Loucy (cell line): ENCODE data around the gene KRT39.

ENCODE experiments used
- H2AFZ ChIP-seq: fragments of 200-600 bp; sonication (generic); 2 replicates; pipeline ENCODE4 v1.6.0; 2016; ENCODE audit warnings: antibody characterized with exemption, mild to moderate bottlenecking, low read length, moderate library complexity
- H3F3A ChIP-seq: fragments of 200-600 bp; 2 replicates; pipeline ENCODE4 v1.6.0; 2016; ENCODE audit warnings: antibody characterized with exemption, low read depth, mild to moderate bottlenecking
- H3K27me3 ChIP-seq: fragments of 200-600 bp; sonication (generic); 2 replicates; pipeline ENCODE4 v1.6.1; 2014; ENCODE audit warnings: low read length, mild to moderate bottlenecking; ENCODE audit not compliant: insufficient read depth, poor library complexity, severe bottlenecking
- H3K36me3 ChIP-seq: fragments of 200-600 bp; sonication (generic); 2 replicates; pipeline ENCODE4 v1.6.1; 2016; ENCODE audit warnings: low read length; ENCODE audit not compliant: insufficient read depth
- H3K4me1 ChIP-seq: fragments of 200-600 bp; sonication (generic); 2 replicates; pipeline ENCODE4 v1.5.1; 2014; ENCODE audit warnings: low read length, mild to moderate bottlenecking; ENCODE audit not compliant: insufficient read depth, poor library complexity, severe bottlenecking
- H3K4me2 ChIP-seq: fragments of 200-600 bp; sonication (generic); 2 replicates; pipeline ENCODE4 v1.6.0; 2014; ENCODE audit warnings: antibody characterized with exemption, low read length, low read depth, mild to moderate bottlenecking; ENCODE audit not compliant: poor library complexity, severe bottlenecking
- H3K4me3 ChIP-seq: fragments of 200-600 bp; sonication (generic); 2 replicates; pipeline ENCODE4 v1.5.1; 2014; ENCODE audit warnings: low read length, mild to moderate bottlenecking, mixed read lengths; ENCODE audit not compliant: poor library complexity, severe bottlenecking
- H3K79me2 ChIP-seq: fragments of 200-600 bp; sonication (generic); 2 replicates; pipeline ENCODE4 v1.6.1; 2014; ENCODE audit warnings: low read length; ENCODE audit not compliant: insufficient read depth
- H3K9ac ChIP-seq: fragments of 200-600 bp; sonication (generic); 2 replicates; pipeline ENCODE4 v1.6.0; 2014; ENCODE audit warnings: mild to moderate bottlenecking, low read depth, low read length, moderate library complexity; ENCODE audit not compliant: poor library complexity, severe bottlenecking
- H3K9me2 ChIP-seq: fragments of 200-600 bp; sonication (generic); replicated peaks from 2 replicates; pipeline ENCODE4 v1.6.1; 2016; ENCODE audit warnings: low read depth, low read length, mixed read lengths
- H3K9me3 ChIP-seq: fragments of 200-600 bp; sonication (generic); 2 replicates; pipeline ENCODE4 v1.6.1; 2014; ENCODE audit warnings: mild to moderate bottlenecking, antibody characterized with exemption, low read length, low read depth; ENCODE audit not compliant: insufficient read depth
- H4K20me1 ChIP-seq: fragments of 200-600 bp; sonication (generic); 2 replicates; pipeline ENCODE4 v1.6.0; 2014; ENCODE audit warnings: antibody characterized with exemption, low read length, mild to moderate bottlenecking; ENCODE audit not compliant: insufficient read depth, poor library complexity, severe bottlenecking
- CTCF ChIP-seq: fragments of 200-600 bp; sonication (generic); conservative IDR thresholded peaks from 2 replicates; pipeline ENCODE4 v1.5.1; 2014; ENCODE audit warnings: mild to moderate bottlenecking, antibody characterized with exemption, low read length
- EZH2phosphoT487 ChIP-seq: fragments of 200-600 bp; IDR thresholded peaks from 2 replicates; pipeline ENCODE4 v1.6.1; 2018; ENCODE audit warnings: antibody characterized with exemption, mild to moderate bottlenecking, moderate library complexity, borderline replicate concordance

KRT39 gene

GRCh38 chr17:40949418-40949817, 17.3 kb downstream of the KRT39 start:
- Histone ChIP-seq H3K4me1 (no peaks in the 10 kb centered on the region), H2AFZ (no peak overlapping the region), H3K9me3 (no peaks in the 10 kb centered on the region), H3K4me2 (no peak overlapping the region), H3K27me3 (peaks cover 6% of the 10 kb centered on the region), H4K20me1 (no peaks in the 10 kb centered on the region), H3K9me2 (no peaks in the 10 kb centered on the region), H3K79me2 (no peaks in the 10 kb centered on the region), H3K4me3 (no peak overlapping the region), H3F3A (no peaks in the 10 kb centered on the region), H3K36me3 (no peaks in the 10 kb centered on the region), H3K9ac (no peak overlapping the region)
- TF ChIP-seq CTCF (no peak), EZH2phosphoT487 (no peak)

- TF ChIP-seq EZH2phosphoT487 (no peak), CTCF (no peak)
- no peaks in the 10 kb centered on the region for H3K9me2 ChIP-seq
- H3K4me3 ChIP-seq: no peak overlapping the region
- H2AFZ ChIP-seq: no peak overlapping the region
- H4K20me1 ChIP-seq: no peaks in the 10 kb centered on the region
- no peaks in the 10 kb centered on the region for H3K36me3 ChIP-seq
- peaks cover under 1% of the 10 kb centered on the region for H3K27me3 ChIP-seq
- H3K9ac ChIP-seq: no peak overlapping the region
- H3K79me2 ChIP-seq: no peaks in the 10 kb centered on the region
- H3K9me3 ChIP-seq: no peaks in the 10 kb centered on the region
- no peak overlapping the region for H3K4me2 ChIP-seq
- no peaks in the 10 kb centered on the region for H3K4me1 ChIP-seq
- no peaks in the 10 kb centered on the region for H3F3A ChIP-seq
Observed at GRCh38 chr17:40947929-40948328, 18.8 kb downstream of the KRT39 start.

GRCh38 chr17:40945414-40945813, 21.3 kb downstream of the KRT39 start:
- Histone ChIP-seq H4K20me1 (no peaks in the 10 kb centered on the region), H3K4me3 (no peak overlapping the region), H2AFZ (no peak overlapping the region), H3K9me3 (no peaks in the 10 kb centered on the region), H3F3A (no peaks in the 10 kb centered on the region), H3K4me1 (no peaks in the 10 kb centered on the region), H3K4me2 (no peak overlapping the region), H3K9me2 (no peaks in the 10 kb centered on the region), H3K9ac (no peak overlapping the region), H3K27me3 (no peaks in the 10 kb centered on the region), H3K36me3 (no peaks in the 10 kb centered on the region), H3K79me2 (no peaks in the 10 kb centered on the region)
- TF ChIP-seq EZH2phosphoT487: no peak
- TF ChIP-seq CTCF: no peak
